Astrocyte (in vitro differentiated cells and primary cell): Measurements from ENCODE around the gene PTPRE.

Experiments used
- EZH2 ChIP-seq: IDR thresholded peaks from 2 replicates; pipeline ENCODE4 v1.6.1; 2012; ENCODE audit warnings: mild to moderate bottlenecking, low read length, inconsistent platforms; ENCODE audit not compliant: insufficient read depth
- TF ChIP-seq, protein P1 (sequence below): IDR thresholded peaks from 2 replicates; pipeline ENCODE4 v1.5.1; 2011; ENCODE audit warnings: low read depth, mild to moderate bottlenecking, inconsistent platforms, low read length, moderate library complexity; ENCODE audit not compliant: insufficient read depth

DNA sequence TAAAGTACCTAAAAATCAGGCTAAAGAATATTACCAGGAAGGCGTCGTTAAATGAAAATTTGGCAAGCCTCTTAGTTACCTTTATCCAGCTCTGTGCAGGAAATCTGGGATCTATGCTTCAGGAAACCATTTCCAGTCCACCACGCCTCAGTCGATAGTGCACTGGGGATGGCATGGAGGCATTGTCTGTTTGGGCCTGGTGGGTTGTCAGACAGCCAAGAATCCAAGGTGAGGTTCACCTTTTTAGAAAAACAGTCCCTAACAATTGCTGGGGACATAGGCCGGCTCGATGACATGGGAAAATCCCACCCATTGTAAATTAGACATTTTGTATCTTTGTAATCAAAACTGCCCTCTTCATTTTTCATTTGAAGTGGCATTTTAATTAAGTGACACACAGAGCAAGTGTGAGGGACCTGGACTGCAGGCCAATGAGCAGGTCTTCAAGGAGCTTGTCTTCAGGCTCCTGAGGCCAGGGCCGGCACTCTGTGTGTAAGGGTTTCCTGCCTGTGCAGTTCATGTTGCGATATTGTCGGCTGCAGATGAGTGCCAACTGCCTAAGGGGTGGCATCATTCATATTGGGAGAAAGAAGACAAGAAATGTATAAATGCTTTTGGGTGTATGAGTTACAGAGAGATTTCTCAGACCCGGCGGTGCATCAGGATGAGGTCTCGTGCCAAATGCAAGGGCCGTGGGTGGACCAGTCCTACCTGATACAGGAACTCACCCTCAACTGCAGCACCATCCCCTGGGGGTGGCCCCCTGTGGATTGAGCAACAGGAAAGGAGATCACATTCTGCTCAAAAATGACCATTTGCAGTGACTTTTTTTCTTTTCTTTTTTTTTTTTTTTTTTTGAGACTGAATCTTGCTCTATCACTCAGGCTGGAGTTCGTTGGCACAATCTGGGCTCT is 80.8 kb downstream of the PTPRE start:
- TF ChIP-seq, protein P1, sequence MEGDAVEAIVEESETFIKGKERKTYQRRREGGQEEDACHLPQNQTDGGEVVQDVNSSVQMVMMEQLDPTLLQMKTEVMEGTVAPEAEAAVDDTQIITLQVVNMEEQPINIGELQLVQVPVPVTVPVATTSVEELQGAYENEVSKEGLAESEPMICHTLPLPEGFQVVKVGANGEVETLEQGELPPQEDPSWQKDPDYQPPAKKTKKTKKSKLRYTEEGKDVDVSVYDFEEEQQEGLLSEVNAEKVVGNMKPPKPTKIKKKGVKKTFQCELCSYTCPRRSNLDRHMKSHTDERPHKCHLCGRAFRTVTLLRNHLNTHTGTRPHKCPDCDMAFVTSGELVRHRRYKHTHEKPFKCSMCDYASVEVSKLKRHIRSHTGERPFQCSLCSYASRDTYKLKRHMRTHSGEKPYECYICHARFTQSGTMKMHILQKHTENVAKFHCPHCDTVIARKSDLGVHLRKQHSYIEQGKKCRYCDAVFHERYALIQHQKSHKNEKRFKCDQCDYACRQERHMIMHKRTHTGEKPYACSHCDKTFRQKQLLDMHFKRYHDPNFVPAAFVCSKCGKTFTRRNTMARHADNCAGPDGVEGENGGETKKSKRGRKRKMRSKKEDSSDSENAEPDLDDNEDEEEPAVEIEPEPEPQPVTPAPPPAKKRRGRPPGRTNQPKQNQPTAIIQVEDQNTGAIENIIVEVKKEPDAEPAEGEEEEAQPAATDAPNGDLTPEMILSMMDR: no peak
- no peak for TF ChIP-seq EZH2
